Adrenal gland (tissue), 12 donors: ENCODE measurements around the gene ZNF780A. TPM values are rescaled to one million over a fixed set of nuclear protein-coding genes. Genes with fewer than 3 reads are reported as not detected.

Source experiments
- DNase-seq, 7 donors: peaks; one replicate each; pipeline ENCODE4 v3.0.0-alpha.2; 2019 to 2020
- H3K27ac ChIP-seq, 5 donors: fragments of 200-600 bp; sonication (generic) in 4 of 5; 1 replicate in 3 of 5; 2 replicates in 2 of 5; pipeline versions ENCODE4 v1.5.1 to v1.8.0; 2016 to 2020; ENCODE audit warnings: mild to moderate bottlenecking in 1 of 5
- H3K27me3 ChIP-seq: fragments of 200-600 bp; 2 replicates; pipeline ENCODE4 v1.8.0; 2021
- H3K36me3 ChIP-seq, 2 donors: fragments of 200-600 bp; replicated peaks in 1 of 2; 1 replicate in 1 of 2; 2 replicates in 1 of 2; pipeline versions ENCODE4 v1.5.1 to v1.8.0; 2018 to 2022
- H3K4me1 ChIP-seq, 2 donors: fragments of 200-600 bp; replicated peaks in 1 of 2; 1 replicate in 1 of 2; 2 replicates in 1 of 2; pipeline versions ENCODE4 v1.5.1 to v1.8.0; 2018 to 2021
- H3K4me3 ChIP-seq, 4 donors: fragments of 200-600 bp; sonication (generic) in 3 of 4; one replicate each; pipeline ENCODE4 v1.5.1; 2016 to 2018
- H3K9me3 ChIP-seq, 3 donors: fragments of 200-600 bp; sonication (generic) in 1 of 3; replicated peaks in 1 of 3; 1 replicate in 2 of 3; 2 replicates in 1 of 3; pipeline versions ENCODE4 v1.5.1 to v1.8.0; 2016 to 2021
- CTCF ChIP-seq, 6 experiments: fragments of 450-650 bp in 4 of 6; fragments of 200-600 bp in 2 of 6; sonication (generic) in 1 of 6; IDR thresholded peaks; 1 replicate in 5 of 6; 2 replicates in 1 of 6; pipeline versions ENCODE4 v1.5.1 to v1.8.0; 2016 to 2021; ENCODE audit warnings: antibody characterized with exemption in 6 of 6, mild to moderate bottlenecking in 2 of 6, moderate library complexity in 1 of 6
- POLR2A ChIP-seq, 2 donors: fragments of 450-650 bp; IDR thresholded peaks; one replicate each; pipeline ENCODE4 v1.6.1; 2017; ENCODE audit warnings: antibody characterized with exemption in 2 of 2, mild to moderate bottlenecking in 2 of 2, moderate library complexity in 1 of 2
- WGBS, 4 donors: extraction: QIAGEN DNeasy Blood & Tissue Kit in 2 of 4; methylation state at CpG; one replicate each; pipeline versions ENCODE4 v1.1.5 to v1.1.7; 2013 to 2017; 5-methylcytosine and 5-hydroxymethylcytosine counted together
- intact Hi-C, 2 donors: fragments of 100-400 bp; cut with DNase I; formaldehyde crosslinking; loops; one replicate each; pipeline versions ENCODE4 v1.14.1 to v1.15.0; 2022 to 2023
- polyA plus RNA-seq, 3 donors: library from polyadenylated mRNA; stranded (reverse); fragments of 200-250 nt in 2 of 3; fragments of 350-450 nt in 1 of 3; fragmentation: Illumina TruSeq in 1 of 3; extraction: RNeasy Lipid Tissue Mini Kit (QIAGEN cat#74804) in 1 of 3; gene quantifications; one replicate each; pipeline ENCODE4 v1.2.3, GENCODE V29; 2013 to 2014
- total RNA-seq, 9 donors: library from RNA; depleted of rRNA in 4 of 9; stranded (reverse); fragments of >200 nt in 4 of 9; fragments of 120-200 nt in 1 of 9; fragmentation: NEBNext Ultra II Directional in 1 of 9; extraction: Animal tissue kit (Norgen Biotek cat#: 25700) in 1 of 9; gene quantifications; one replicate each; pipeline versions ENCODE4 v1.1.0 to v1.2.4, GENCODE V29; 2013 to 2023
- donor health status: healthy with polysubstance abuse.
- donor health status: Bipolar disorder and iron deficiency.
- donor health status: DM: yes; HTN: yes; CAD: no.
- donor health status: DM: no; HTN: no; CAD: no.
- donor health status: DM: no; HTN: no; CAD: no.
- donor health status: DM: yes; HTN: yes; CAD: no.

The ZNF780A gene
- total and polyA plus RNA-seq, 12 donors = 12.9 to 65.6 (median 22.9) TPM

GRCh38 chr19:40134866-40135265 is 44.1 kb upstream of the ZNF780A start:
- no peak overlapping the region for H3K27ac ChIP-seq
- no peaks in the 10 kb centered on the region for H3K36me3 ChIP-seq
- H3K4me3 ChIP-seq = no peak overlapping the region
- intact Hi-C loops = loop anchor here in 1 of 2 donors (5.0 kb wide), 1 partner anchor 87 kb away; no protein-coding TSS in a partner anchor
- peaks cover 7% of the 10 kb centered on the region for H3K27me3 ChIP-seq
- no peak for DNase-seq
- TF ChIP-seq POLR2A (IDR thresholded peaks at IDR 0.05) = no peak
- TF ChIP-seq CTCF (IDR thresholded peaks at IDR 0.05) = no peak
- H3K4me1 ChIP-seq = no peaks in the 10 kb centered on the region
- peaks cover 0 to 2% (median 0%) of the 10 kb centered on the region in 3 donors for H3K9me3 ChIP-seq

- peaks cover 0 to 3% (median 0%) of the 10 kb centered on the region in 3 donors for H3K9me3 ChIP-seq
- no peaks in the 10 kb centered on the region for H3K36me3 ChIP-seq
- intact Hi-C loops = no loop called here
- DNase-seq = no peak
- no peaks in the 10 kb centered on the region for H3K4me1 ChIP-seq
- H3K27ac ChIP-seq = no peak overlapping the region
- WGBS, 4 donors = 57 to 79% (median 75%) methylated on average over 1 of the region's 1 CpG
- TF ChIP-seq CTCF (IDR thresholded peaks at IDR 0.05) (no peak), POLR2A (IDR thresholded peaks at IDR 0.05) (no peak)
- H3K4me3 ChIP-seq = no peak overlapping the region
- peaks cover 7% of the 10 kb centered on the region for H3K27me3 ChIP-seq
These were observed 42.7 kb upstream of the ZNF780A start for GRCh38 chr19:40133491-40133890.

- DNase-seq = no peak
- no peak for TF ChIP-seq CTCF (IDR thresholded peaks at IDR 0.05)
- TF ChIP-seq POLR2A (IDR thresholded peaks at IDR 0.05) = no peak
- Histone ChIP-seq H3K4me3 (no peak overlapping the region), H3K4me1 (no peaks in the 10 kb centered on the region), H3K27me3 (peaks cover 7% of the 10 kb centered on the region), H3K9me3 (peaks cover 0 to 3% (median 0%) of the 10 kb centered on the region in 3 donors), H3K27ac (no peak overlapping the region), H3K36me3 (no peaks in the 10 kb centered on the region)
- intact Hi-C loops = no loop called here
These were observed 39.3 kb upstream of the ZNF780A start for GRCh38 chr19:40130013-40130412.

GRCh38 chr19:40129425-40129824 is 38.7 kb upstream of the ZNF780A start:
- intact Hi-C loops = no loop called here
- WGBS, 4 donors = 57 to 63% (median 60%) methylated on average over 3 of the region's 3 CpGs

More at GRCh38 chr19:40129425-40129824, 38.7 kb upstream of the ZNF780A start:
- H3K4me3 ChIP-seq = no peak overlapping the region
- H3K4me1 ChIP-seq = no peaks in the 10 kb centered on the region
- no peaks in the 10 kb centered on the region for H3K36me3 ChIP-seq
- H3K9me3 ChIP-seq = peaks cover 0 to 3% (median 0%) of the 10 kb centered on the region in 3 donors
- TF ChIP-seq POLR2A (IDR thresholded peaks at IDR 0.05) (no peak), CTCF (IDR thresholded peaks at IDR 0.05) (no peak)
- no peak for DNase-seq
- no peak overlapping the region for H3K27ac ChIP-seq
- peaks cover 7% of the 10 kb centered on the region for H3K27me3 ChIP-seq
